LNCAP (cell line): ENCODE measurements around the gene TUBB.

ENCODE experiments used
- TF ChIP-seq, protein P1 (sequence below): fragments of 450-650 bp; IDR thresholded peaks from 2 replicates; pipeline ENCODE4 v1.5.1; 2017; ENCODE audit warnings: mild to moderate bottlenecking

The TUBB gene

GRCh38 chr6:30747902-30748769, 28.0 kb downstream of the TUBB start:
- TF ChIP-seq, protein P1, sequence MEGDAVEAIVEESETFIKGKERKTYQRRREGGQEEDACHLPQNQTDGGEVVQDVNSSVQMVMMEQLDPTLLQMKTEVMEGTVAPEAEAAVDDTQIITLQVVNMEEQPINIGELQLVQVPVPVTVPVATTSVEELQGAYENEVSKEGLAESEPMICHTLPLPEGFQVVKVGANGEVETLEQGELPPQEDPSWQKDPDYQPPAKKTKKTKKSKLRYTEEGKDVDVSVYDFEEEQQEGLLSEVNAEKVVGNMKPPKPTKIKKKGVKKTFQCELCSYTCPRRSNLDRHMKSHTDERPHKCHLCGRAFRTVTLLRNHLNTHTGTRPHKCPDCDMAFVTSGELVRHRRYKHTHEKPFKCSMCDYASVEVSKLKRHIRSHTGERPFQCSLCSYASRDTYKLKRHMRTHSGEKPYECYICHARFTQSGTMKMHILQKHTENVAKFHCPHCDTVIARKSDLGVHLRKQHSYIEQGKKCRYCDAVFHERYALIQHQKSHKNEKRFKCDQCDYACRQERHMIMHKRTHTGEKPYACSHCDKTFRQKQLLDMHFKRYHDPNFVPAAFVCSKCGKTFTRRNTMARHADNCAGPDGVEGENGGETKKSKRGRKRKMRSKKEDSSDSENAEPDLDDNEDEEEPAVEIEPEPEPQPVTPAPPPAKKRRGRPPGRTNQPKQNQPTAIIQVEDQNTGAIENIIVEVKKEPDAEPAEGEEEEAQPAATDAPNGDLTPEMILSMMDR: no peak

DNA sequence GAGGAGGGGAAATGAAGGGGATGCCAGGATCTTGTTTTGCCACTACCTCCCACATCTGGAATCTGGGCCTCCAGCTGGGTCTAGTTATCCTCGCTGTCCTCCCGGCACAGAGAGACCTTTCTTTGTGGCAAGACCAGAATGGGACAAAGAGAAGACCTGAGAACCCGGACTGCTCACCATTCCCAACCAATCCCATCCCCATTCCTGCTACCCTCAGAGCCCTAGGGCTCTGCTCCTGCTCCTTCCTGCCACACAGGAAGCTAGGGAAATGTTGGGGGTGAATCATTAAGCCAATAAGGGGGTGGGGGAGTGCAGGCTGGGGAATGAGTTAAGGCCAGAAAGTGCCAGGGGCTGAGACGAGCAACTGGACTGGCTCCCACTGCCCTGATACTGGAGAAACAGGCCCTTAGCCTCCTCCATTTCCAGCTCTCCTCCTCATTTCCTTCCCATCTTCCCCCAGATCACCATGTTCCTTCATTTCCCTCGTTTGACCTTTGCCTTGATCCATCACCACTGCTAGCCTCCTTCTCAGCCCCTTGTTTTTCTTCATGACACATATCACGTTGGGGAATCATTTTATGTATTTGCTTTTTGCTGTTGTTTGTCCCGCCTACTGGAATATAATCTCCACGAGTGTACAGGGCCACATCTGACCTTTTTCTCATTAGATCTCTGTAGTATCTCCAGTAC, 28.8 kb downstream of the TUBB start:
- TF ChIP-seq, protein P1: no peak

DNA sequence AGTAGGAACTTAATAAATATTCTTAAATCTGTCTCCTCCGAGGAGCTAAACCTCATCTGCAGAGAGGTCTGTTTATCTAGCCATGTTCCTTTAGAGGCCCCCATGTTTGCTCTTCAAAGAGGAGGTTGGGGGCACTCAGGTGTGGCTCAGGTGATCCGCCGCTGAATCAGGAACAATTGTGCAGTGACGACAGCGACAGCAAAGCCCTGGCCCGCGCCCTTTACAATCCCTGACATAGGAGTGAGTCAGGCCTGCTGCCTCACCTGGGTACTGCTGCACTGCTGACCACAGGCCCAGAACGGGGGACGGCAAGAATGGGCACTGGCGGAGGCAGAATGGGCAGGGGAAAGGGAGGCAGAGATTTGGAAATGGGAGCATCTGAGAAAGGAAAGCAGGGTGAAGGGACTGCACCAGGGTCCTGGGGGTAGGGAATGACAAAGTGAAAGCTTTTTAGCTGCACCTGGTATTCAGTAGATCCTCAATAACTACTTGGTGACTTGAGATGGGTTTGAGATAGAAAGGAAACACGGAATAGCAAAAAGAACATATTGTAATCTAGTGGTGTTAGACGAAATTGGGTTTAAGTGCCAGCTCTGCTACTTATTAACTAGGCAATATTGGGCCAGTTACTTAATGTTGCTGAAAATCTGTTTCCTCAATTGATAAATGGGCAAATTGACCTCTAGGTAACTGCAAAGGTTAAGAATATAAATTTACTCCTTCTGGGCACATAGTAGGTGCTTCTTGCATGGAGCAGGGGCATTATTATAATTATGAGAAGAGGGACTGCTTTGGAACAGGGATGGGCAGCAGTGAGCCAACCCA, 29.6 kb downstream of the TUBB start:
- TF ChIP-seq, protein P1: no peak

- TF ChIP-seq, protein P1: no peak
These were observed 30.2 kb downstream of the TUBB start for GRCh38 chr6:30750379-30750668.

- TF ChIP-seq, protein P1: no peak
These were observed 32.2 kb downstream of the TUBB start for GRCh38 chr6:30752157-30752927.

DNA sequence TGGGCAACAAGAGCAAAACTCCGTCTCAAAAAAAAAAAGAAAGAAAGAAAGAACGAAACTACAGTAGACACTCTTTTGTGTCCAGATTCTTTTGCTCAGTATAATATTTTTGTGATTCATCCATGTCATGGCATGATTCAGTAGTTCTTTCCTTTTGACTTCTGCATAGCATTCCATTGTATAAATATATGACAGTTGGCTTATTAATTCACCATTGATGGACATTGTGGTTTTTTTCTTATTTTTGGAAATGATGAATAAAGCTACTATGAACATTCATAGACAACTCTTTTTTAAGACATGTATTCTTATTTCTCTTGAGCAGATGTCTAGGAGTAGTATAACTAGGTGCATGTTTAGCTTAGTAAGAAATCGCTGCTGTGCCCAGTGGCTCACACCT, 34.5 kb downstream of the TUBB start:
- TF ChIP-seq, protein P1: no peak
